ENCODE results near the gene AACS.

Gene AACS

GRCh38 chr12:125175576-125175975 lies 110.3 kb downstream of the AACS start:
- peaks cover 15% of the 10 kb centered on the region for H3K27me3 Mint-ChIP-seq (ENCODE audit: low read depth, poor library complexity)

DNA sequence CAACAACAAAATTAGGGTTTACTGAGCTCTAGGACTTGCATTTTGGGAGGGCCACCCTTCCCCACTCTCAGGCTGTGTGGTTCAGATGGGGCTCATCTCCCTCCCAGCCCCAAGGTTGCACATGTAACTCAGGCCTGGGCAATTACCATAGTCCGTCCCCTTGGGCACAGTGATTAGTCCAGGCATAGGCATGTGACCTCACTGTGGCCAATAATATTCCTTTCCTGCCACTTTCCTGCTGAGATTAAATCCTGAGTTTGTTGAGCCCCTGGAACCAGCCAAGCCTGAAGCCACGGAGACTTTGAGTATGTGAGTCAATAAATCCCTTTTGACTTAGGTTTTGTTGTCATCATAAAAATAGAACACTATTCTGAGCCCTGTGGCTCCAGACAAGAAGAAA lies 113.0 kb downstream of the AACS start:
- no peak overlapping the region for H3K4me3 Mint-ChIP-seq
- H3K36me3 Mint-ChIP-seq (ENCODE audit: low read depth) = no peaks in the 10 kb centered on the region
- no peak for TF ChIP-seq CTCF (IDR thresholded peaks at IDR 0.05)
- no peak for DNase-seq
- peaks cover 17% of the 10 kb centered on the region for H3K9me3 Mint-ChIP-seq
- no peak overlapping the region for H3K27ac Mint-ChIP-seq
- H3K27me3 Mint-ChIP-seq (ENCODE audit: low read depth, poor library complexity) = peaks cover 36% of the 10 kb centered on the region
- peaks cover 9% of the 10 kb centered on the region for H3K4me1 Mint-ChIP-seq

More at GRCh38 chr12:125175576-125175975, 110.3 kb downstream of the AACS start:
- no peak overlapping the region for H3K27ac Mint-ChIP-seq
- no peak for DNase-seq
- H3K4me3 Mint-ChIP-seq = no peak overlapping the region
- no peak for TF ChIP-seq CTCF (IDR thresholded peaks at IDR 0.05)
- peaks cover 20% of the 10 kb centered on the region for H3K9me3 Mint-ChIP-seq
- H3K36me3 Mint-ChIP-seq (ENCODE audit: low read depth) = no peaks in the 10 kb centered on the region
- H3K4me1 Mint-ChIP-seq = peaks cover 5% of the 10 kb centered on the region

- no peak overlapping the region for H3K27ac Mint-ChIP-seq
- no peak for TF ChIP-seq CTCF (IDR thresholded peaks at IDR 0.05)
- H3K4me1 Mint-ChIP-seq = peaks cover 12% of the 10 kb centered on the region
- no peaks in the 10 kb centered on the region for H3K36me3 Mint-ChIP-seq (ENCODE audit: low read depth)
- DNase-seq = no peak
- peaks cover 51% of the 10 kb centered on the region for H3K27me3 Mint-ChIP-seq (ENCODE audit: low read depth, poor library complexity)
- peaks cover 17% of the 10 kb centered on the region for H3K9me3 Mint-ChIP-seq
- H3K4me3 Mint-ChIP-seq = no peak overlapping the region
Observed at GRCh38 chr12:125180144-125180543, 114.9 kb downstream of the AACS start.

GRCh38 chr12:125181107-125181506 lies 115.9 kb downstream of the AACS start:
- Mint-ChIP-seq H3K27ac (no peak overlapping the region), H3K36me3 (ENCODE audit: low read depth) (no peaks in the 10 kb centered on the region), H3K4me3 (no peak overlapping the region), H3K27me3 (ENCODE audit: low read depth, poor library complexity) (peaks cover 57% of the 10 kb centered on the region), H3K4me1 (peaks cover 17% of the 10 kb centered on the region), H3K9me3 (peaks cover 11% of the 10 kb centered on the region)
- no peak for DNase-seq
- no peak for TF ChIP-seq CTCF (IDR thresholded peaks at IDR 0.05)

GRCh38 chr12:125183187-125184067 lies 118.2 kb downstream of the AACS start:
- peaks cover 65% of the 10 kb centered on the region for H3K27me3 Mint-ChIP-seq (ENCODE audit: low read depth, poor library complexity)

More at GRCh38 chr12:125183187-125184067, 118.2 kb downstream of the AACS start:
- peaks cover 26% of the 10 kb centered on the region for H3K4me1 Mint-ChIP-seq
- no peaks in the 10 kb centered on the region for H3K36me3 Mint-ChIP-seq (ENCODE audit: low read depth)
- peaks cover 9% of the 10 kb centered on the region for H3K9me3 Mint-ChIP-seq
- H3K27ac Mint-ChIP-seq = no peak overlapping the region
- TF ChIP-seq CTCF (IDR thresholded peaks at IDR 0.05) = peak; percentile 97
- DNase-seq = peak; percentile 94
- no peak overlapping the region for H3K4me3 Mint-ChIP-seq

All from nephron progenitor cell (in vitro differentiated cells).